H1 (cell line): ENCODE data around the gene KCNIP3. TPM values are rescaled to one million over a fixed set of nuclear protein-coding genes. Genes with fewer than 3 reads are reported as not detected.

Experiments used
- NANOG ChIP-seq: IDR thresholded peaks from 2 replicates; pipeline ENCODE4 v1.6.1; 2011; ENCODE audit warnings: low read length, low read depth, mild to moderate bottlenecking, inconsistent platforms; ENCODE audit not compliant: insufficient read depth, poor library complexity, severe bottlenecking
- RAD21 ChIP-seq, 2 experiments: IDR thresholded peaks in 1 of 2; conservative IDR thresholded peaks in 1 of 2; 2 replicates each; pipeline ENCODE4 v1.6.1; 2011; ENCODE audit warnings: low read depth in 2 of 2, low read length in 2 of 2, improper control_type of control experiment in 1 of 2, inconsistent platforms in 1 of 2, mild to moderate bottlenecking in 1 of 2, moderate library complexity in 1 of 2
- RBBP5 ChIP-seq: IDR thresholded peaks from 2 replicates; pipeline ENCODE4 v1.7.1; 2012; ENCODE audit warnings: low read depth, mild to moderate bottlenecking, inconsistent platforms, low read length, moderate library complexity, borderline replicate concordance
- SIRT6 ChIP-seq: IDR thresholded peaks from one replicate; pipeline ENCODE4 v1.7.1; 2012; ENCODE audit warnings: low read length, inconsistent platforms
- SIX5 ChIP-seq: IDR thresholded peaks from 2 replicates; pipeline ENCODE4 v1.6.1; 2011; ENCODE audit warnings: mild to moderate bottlenecking, low read depth, low read length
- SRF ChIP-seq: IDR thresholded peaks from 2 replicates; pipeline ENCODE4 v1.6.1; 2011; ENCODE audit warnings: mild to moderate bottlenecking, low read depth, low read length, moderate library complexity
- polyA plus RNA-seq, 7 experiments: library from polyadenylated mRNA; depleted of rRNA in 3 of 7; stranded (reverse) in 5 of 7; unstranded in 2 of 7; fragments of >200 nt in 5 of 7; fragments of 200-250 nt in 2 of 7; gene quantifications; 1 replicate in 5 of 7; 2 replicates in 1 of 7; 4 replicates in 1 of 7; pipeline versions ENCODE4 v1.2.1 to v1.2.3, GENCODE V29; 2011 to 2013; ENCODE audit warnings: missing spikeins in 2 of 7, mixed read lengths in 2 of 7
- total RNA-seq: library from RNA; stranded (reverse); fragmentation: NEBNext Ultra II Directional; extraction: Animal tissue kit (Norgen Biotek cat#: 25700); gene quantifications from 2 replicates; pipeline ENCODE4 v1.2.1, GENCODE V29; 2021
- TF ChIP-seq, protein P1 (sequence below): IDR thresholded peaks from 2 replicates; pipeline ENCODE4 v1.6.1; 2012; ENCODE audit warnings: inconsistent platforms

The KCNIP3 gene
- total and polyA plus RNA-seq, 2 of the 8 experiments (the other 6 are each of a cell fraction or from before 2014, with no cell fraction given), result 0.33 to 1.9 TPM

GRCh38 chr2:95393901-95394300, 96.8 kb downstream of the KCNIP3 start (continued):
- TF ChIP-seq SRF (no peak), SIX5 (no peak), RAD21 (IDR thresholded peaks at IDR 0.05 in 1 of 2, conservative IDR thresholded peaks at IDR 0.05 in 1 of 2; ENCODE audit: low read depth in 2 of 2, low read length in 2 of 2) (no peak), SIRT6 (no peak), NANOG (no peak), RBBP5 (no peak)
- TF ChIP-seq, protein P1, sequence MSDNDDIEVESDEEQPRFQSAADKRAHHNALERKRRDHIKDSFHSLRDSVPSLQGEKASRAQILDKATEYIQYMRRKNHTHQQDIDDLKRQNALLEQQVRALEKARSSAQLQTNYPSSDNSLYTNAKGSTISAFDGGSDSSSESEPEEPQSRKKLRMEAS, result no peak
